NCI-H446 (cell line): ENCODE measurements around the gene KRTAP5-3.
A peak's percentile ranks its signal among the peaks of the same experiment; 100 is the strongest.

Experiments used
- DNase-seq, 2 experiments: peaks; one replicate each; lab custom pipeline; 2025; lab: John Stamatoyannopoulos, UW

KRTAP5-3 gene

DNA sequence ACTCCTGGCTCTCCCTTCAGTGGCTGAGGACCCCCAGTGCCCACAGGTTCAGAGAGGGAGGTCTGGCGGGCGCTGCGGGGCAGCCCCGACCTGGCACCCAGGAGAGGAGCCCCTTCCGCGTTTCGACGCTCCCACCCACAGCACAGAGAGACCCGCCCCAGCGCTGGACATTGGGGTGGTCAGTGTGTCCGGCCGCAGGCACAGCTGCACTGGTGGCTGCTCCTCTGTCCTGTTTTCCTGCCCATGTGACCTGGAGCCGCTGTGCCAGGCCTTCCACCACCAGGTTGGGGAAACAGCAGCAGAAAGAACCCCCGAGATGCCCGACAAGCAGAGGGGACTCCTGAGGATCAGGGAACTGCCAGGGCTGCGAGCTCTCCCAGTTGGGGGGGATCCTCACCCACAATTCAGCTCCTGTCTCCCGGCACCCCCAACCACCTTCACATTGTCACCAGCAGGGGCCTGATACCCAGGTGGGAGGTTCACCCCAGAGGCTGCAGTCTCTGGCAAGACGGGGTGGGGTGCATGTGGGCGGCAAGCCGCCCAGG, 35.0 kb upstream of the KRTAP5-3 start:
- DNase-seq = no peak

DNA sequence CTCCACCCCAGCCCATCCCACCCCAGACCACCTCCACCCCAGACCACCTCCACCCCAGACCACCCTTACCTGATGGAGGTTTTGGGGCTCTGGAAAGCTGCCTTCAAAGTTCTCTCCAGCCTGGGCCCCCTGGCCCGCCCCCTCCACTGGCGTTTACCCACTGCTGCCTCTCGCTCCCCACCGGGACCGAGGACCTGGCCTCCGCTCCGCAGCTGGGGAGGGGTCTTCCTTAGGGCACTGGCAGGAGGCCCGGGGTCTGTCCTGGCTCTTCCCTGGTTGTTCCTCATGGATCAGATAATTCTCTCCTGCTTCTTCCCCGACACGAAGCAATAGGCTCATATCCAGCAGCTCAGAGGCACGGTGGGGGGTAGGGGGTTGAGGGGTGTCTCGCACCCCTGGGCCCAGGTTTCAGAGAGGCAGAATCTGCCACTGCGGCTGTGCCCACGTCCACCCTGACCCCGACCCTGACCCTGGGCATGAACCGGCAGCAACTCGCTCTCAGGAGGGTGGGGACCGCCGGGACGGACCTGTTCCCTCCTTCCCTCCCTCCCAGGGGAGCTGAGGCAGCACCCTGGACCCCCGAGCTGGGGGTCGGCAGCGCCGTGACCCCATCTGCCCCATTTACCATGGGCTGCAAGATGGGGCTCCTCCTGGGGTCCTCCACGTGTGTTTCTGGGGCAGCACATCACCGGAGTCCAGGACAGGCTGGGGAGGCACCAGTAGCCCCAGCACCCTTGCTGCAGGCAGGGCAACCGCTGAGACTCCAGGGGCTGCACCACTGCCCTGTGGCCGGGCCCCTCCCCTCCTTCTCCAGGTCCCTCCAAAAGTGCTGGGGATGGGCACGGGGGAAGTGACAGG, 34.3 kb upstream of the KRTAP5-3 start:
- no peak for DNase-seq

DNA sequence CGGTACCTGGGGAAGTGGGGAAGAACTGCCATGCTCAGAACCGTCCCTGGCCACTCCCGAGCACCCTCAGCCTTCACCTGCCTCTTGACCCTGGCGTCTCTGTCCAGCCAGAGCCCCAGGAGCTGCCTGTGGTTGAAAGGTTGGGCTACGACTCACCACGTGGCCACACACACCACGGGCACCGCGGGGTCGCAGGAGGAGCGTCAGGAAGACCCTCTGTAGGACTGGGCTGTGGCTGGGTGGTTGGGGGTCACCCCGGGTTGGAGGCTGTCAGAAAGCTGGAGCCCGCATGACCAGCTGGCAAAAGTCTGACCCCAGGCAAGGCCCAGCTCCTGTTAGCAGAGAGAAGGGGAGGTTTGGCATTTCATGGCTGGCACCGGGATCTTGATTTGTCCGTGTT, 32.8 kb upstream of the KRTAP5-3 start:
- no peak for DNase-seq

DNA sequence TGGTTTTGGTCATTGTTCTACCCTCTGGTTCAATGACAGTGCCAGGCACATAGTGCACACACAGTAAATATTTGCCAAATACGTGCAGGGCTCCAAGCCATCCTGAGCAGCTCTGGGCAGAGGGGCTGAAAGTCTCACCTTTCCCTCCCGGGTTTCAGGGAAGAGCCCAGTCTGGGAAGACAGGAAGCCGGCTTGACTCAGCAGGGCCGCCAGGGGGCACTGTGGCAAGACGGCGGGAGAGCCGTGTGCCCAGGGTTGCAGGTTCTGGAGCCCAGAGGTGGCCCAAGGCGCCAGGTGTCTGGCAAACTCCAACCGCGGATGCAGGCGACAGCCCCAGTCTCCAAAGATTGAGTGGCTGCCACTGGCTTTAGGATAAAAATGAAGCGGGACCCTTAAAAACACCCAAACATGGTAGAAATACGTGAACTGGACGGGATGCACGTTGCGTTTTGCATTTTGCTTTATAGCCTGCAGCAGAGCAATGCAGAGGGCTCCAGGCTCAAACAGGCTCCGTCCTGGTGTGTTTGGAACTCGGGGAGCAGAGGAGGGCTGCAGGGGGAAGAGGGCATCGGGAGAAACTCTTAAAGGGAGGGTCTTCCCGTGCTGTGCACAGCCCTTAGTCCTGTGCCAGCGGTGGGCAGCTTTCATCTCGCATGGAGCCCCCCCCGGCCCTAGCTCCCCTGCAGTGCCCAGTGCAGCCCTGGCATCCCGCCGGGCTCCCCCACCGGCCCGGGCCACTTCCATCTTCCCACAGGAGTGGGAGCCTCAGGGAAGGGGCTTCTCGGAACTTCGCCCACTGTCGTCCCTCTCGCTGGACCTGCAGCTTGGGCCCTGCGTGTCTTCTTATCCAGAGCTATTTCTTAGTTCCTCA, 32.0 kb upstream of the KRTAP5-3 start:
- peak in 1 of 2 experiments; percentile 35 for DNase-seq

DNA sequence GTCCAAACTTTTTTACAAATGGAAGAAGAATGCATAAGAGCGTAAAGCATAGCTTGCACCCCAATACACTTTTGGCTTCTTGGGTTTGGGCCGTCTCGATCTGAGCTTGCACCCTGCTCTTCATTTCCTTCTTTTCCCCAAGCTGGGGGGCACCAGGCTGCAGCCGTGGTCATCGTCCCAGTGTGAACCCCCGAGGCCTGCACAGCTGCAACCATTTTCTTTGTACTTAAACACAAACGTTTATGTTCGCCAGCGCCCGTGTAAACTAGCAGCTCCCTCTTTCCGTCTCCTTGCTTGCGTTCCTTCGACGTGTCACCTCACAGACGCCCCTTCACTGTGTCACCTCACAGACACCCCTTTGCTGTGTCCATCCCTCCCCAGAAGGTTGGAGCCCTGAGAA, 31.4 kb upstream of the KRTAP5-3 start:
- DNase-seq = no peak

DNA sequence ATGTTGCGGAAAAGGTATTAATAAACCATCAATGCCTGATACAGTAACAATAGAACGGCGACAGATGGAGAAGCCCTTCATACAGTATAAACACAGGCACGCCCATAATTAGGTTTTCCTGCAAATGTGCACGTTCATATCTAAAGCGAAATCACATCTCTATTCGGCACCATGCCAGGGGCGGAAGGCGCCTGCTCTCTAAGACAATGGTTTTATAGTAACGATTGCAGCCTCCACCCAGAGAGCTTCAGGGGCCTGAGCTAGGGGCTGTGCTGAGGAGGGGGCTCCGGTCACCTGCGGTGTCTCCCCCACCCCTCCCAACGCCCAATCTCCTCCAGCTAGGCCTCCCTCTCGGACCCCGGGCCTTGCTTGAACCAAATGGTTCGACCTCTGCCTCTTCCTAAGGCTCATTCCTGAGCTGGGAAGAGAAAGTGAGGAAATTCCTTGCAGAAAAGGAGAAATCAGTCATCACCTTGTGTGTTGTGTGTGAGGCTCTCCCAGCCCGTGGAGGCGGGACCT, 30.9 kb upstream of the KRTAP5-3 start:
- DNase-seq = no peak

DNA sequence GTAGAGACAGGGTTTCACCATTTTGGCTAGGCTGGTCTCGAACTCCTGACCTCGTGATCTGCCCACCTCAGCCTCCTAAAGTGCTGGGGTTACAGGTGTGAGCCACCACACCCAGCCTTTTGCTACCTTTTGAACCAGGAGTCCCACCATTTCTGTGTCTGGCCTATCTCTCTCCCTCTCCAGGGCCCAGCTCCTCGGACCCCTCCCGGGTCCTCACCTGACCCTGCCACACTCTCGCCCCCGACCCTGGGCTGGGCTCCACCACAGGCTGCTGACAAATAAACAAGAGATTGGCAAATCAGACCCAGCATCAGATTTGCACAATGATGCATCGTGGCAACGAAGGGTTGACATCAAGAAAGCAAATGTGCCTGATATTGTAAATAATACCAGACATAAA, 30.1 kb upstream of the KRTAP5-3 start:
- DNase-seq = no peak

DNA sequence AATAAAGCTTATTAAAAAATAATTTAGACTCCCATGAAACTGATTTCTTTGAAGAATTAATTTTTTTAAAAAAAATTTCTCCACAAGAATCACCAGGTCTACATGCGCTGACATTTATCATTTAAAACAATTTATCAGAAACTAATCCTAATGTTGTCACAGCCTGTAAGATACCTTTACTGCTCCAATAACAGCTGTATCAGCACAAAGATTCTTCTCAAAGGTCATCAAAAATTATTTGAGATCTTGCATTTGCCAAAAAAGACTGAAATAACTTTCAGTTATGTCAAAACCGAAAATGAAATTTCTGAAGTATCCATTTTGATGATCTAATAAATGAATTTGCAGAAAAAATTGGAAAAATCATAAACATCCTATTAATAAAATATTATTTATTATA, 29.4 kb upstream of the KRTAP5-3 start:
- no peak for DNase-seq

DNA sequence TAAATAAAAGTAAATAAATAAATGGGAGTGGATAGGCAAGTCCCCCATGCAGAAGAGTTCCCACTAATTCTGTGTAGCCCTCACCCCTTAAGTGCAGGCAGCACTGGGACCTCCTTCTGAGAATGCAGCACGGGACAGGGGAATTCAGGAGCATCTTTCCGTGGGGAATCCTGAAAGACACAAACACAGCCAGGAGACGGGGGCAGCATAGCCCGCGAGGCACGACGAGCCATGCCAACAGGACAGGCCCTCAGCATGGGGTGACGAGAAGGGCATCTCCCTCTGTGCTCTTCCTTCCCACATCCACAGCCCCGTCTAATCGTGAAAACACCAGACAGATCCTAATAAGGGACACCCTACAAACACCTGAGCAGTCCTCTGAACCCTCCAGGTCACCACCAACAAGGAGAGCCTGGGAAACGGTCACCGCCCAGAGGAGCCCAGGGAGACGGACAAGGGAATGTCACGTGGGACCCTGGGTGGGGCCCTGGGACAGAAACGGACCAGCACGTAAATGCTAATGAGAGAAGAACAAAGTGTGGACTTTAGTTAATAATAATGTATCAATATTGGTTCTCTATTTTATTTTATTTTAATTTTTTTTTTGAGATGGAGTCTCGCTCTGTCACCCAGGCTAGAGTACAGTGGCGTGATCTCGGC, 28.2 kb upstream of the KRTAP5-3 start:
- DNase-seq = no peak

DNA sequence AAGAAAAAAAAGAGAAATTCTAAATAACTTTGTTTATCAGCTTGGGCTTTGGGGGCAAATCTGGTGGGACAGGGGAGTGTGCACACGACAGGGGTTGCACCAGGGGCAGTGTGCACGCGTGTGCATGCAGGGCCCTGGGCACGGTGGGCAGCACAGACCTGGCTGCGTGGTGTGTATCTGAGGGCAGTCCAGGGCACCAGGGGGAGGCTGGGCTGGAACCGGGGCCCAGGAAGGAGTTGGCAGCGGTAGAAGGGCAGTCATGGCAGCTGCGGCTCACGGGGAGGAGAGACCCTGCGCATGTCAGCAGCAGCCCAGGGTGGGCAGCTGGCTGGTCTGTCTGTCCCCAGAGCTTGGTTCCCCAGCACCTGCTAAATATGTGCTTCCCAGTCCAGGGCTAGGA, 25.6 kb upstream of the KRTAP5-3 start:
- DNase-seq = no peak

DNA sequence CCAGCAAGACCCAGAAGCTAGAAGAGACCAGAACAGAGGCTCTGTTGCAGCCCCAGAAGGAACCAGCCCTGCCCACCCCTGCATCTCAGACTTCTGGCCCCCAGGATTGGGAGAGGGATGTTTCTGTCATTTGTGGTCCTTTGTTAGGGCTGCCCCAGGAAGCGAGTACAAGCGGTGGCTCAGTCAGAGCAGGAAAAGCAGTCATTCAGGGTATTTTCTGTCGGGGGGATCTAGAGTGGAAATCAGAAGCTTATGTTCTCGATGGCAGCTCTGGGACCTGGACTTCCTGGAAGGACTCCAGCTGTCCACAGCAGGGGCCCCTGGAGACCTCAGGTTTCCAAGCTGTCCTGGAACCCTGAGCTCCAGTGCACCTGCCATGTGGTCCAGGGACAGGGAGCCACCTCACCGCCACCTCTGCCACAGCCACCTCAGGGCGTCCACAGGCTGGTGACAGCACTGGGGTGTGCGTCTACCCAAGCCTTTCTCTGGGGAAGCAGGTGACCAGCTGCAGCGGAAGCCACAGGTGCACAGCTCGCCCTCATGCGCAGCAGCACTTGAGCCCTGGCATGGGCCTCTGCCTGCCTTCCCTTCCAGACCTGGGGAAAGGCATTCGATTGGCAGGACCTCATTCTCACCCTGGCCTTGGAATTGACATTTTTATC, 23.9 kb upstream of the KRTAP5-3 start:
- no peak for DNase-seq

DNA sequence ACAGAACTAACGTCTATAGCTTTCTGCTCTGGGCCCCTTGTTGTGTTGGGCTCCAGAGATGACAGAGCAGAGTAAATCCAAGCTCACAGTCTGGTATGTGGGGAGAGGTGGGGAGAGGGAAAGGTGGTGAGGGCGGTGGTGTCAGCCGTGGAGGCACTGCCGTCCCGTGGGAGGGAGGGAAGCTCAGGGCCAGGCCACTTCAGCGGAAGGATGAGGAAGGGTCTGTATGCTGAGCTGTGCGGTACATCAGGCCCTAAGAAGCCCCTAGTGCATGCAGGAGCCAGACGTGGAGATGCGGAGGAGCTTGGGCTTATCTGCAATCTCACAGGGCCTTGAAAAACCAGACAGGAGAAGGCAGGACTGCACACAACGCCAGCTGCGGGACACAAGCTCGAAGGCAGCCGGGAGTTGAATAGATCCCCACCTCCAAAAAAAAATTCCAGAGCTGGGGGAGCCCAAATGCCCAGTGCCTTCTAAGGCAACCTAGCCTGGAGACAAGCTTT, 22.9 kb upstream of the KRTAP5-3 start:
- DNase-seq = no peak

DNA sequence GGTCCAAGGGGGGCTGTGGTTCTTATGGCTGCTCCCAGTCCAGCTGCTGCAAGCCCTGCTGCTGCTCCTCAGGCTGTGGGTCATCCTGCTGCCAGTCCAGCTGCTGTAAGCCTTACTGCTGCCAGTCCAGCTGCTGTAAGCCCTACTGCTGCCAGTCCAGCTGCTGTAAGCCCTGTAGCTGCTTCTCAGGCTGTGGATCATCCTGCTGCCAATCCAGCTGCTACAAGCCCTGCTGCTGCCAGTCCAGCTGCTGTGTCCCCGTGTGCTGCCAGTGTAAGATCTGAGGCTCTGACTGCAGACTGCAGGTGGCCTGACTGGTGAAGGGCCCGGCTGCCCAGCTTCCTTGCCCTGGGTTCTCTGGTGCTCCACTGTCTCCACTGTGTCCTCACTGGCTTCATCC, 22.0 kb upstream of the KRTAP5-3 start:
- DNase-seq = no peak

DNA sequence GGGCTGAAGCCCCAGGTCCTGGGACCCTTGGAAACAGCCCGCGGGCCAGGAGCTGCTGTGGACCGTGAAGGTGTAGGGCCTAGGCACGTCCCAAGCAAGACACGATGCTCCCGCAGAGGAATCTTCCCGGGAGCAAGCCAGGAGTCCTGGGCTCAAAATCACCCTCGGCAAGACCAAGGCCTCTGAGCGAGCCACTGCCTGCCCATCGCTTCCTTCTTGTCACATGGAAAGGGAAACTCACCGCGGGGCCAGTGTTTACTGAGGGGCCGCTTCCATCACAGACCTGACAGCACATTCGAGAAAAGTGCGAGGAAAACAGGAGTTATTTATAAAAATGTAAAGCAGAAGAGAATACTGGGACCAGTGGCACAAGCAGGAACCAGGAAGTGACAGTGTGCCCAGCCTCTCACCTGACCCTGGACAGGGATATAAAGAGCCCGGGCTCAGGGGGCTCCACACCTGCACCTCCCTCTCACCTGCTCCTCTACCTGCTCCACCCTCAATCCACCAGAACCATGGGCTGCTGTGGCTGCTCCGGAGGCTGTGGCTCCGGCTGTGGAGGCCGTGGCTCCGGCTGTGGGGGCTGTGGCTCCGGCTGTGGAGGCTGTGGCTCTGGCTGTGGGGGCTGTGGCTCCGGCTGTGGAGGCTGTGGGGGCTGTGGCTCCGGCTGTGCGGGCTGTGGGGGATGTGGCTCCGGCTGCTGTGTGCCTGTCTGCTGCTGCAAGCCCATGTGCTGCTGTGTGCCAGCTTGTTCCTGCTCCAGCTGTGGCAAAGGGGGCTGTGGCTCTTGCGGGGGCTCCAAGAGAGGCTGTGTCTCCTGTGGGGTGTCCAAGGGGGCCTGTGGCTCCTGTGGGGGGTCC, 21.3 kb upstream of the KRTAP5-3 start, which contains the start of gene KRTAP5-5:
TSS of gene KRTAP5-5 (plus strand) at position 450 of the 860 bp plus-strand sequence. CDS start at position 516, 66 bp downstream.
- no peak for DNase-seq

DNA sequence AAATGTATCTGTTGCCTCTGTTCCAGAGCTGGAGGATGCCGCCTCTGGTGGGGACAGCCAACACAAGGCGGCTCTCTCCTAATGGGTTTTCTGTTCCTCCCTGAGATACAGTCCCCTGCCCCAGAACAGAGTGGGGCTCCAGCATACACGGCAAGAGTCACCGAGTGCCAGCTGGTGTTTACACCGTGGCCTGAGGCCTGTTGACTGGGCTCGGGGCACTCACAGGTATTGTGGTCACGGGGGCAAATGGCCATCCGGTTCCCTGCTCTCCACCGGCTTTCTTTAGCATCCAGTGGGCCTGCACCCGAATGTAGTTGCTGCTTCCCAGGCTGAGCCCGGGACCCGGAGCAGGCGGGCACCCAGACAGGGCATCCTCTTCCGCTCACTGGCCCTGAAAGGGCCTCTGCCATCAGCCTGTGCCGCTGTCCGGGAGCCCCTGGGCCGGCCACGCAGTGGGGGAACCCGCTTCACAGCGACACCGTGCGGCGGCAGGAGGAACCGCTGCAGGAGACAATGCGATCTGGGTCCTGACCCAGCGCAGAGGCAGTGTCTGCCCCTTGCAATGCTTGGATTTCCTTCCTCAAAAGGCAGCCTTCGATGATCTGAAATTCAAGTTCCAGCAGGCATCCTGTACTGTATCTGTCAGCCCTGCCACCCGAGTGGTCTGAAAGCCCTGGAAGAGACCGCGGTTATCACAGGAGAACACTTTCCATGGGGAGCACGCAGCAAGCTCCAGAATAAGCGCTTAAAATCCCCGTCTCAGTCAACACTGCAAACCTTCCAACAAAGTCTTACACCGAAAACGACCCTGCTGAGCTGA, 20.5 kb upstream of the KRTAP5-3 start:
- peak in 1 of 2 experiments; percentile 38 for DNase-seq

DNA sequence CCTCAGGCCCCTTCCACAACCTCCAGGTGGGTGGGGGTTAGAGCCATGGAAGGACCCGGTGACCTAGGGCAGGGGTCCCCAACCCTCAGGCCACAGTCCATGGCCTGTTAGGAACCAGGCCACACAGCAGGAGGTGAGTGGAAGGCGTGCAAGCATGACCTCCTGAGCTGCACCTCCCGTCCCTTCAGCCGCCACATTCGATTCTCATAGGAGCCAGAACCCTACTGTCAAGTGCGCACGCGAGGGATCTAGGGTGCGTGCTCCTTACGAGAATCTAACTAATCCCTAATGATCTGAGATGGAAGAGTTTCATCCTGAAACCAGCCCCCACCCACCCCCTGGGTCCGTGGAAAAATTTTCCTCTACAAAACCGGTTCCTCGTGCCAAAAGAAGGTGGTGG, 17.3 kb upstream of the KRTAP5-3 start:
- DNase-seq = no peak

DNA sequence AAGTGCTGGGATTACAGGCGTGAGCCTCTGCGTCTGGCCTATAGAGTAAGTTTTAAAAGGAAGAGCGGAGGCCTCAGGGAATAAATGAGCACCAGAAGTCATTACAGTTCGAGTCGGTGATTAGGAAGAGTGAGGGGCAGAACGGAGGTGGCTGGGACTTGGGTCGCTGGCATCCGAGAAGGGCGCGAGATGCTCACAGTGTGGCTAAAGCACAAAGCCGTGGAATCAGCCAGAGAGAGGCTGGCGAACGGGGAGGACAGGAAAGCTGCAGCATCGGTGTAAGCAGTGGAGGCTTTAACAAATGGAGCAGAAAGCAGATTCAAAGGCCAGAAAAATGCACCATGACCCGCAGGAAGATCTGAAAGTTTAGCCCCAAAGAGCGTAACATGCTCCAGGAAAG, 16.4 kb upstream of the KRTAP5-3 start:
- DNase-seq = no peak

DNA sequence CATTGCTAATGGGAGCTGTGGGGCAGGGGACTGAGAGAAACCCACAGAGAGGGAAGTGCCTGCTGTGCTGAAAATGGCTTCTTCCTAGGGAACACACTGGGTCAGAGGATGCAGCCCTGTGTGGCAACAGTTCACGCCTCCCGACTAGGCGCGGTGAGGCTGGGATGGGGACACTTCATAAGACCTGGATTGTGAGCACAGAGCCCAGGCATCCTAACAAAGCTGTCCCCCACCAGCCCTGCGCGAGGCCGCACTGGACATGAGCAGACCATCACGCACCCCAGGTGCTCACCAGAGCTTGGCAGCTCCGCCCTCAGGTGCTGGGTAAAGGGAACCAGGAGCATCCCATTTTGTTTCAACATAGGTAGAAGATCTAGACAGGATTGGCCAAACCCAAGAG, 15.5 kb upstream of the KRTAP5-3 start:
- DNase-seq = no peak

DNA sequence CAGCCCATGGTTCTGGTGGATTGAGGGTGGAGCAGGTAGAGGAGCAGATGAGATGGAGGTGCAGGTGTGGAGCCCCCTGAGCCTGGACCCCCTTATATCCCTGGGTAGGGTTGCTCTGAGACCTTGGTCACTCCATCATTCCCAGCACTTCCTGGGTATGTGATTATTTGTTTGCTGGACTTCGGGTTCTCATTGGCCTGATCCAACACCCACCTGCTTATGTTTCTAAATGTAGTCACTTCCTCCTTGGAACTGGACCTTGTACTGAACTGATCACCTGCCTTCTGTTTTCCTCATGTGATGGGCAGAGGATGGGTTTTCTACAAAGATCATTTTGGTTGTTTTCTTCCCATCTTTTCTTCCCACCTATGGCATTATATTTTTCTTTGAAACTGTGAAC, 13.8 kb upstream of the KRTAP5-3 start, which contains the start of gene KRTAP5-4:
TSS of gene KRTAP5-4 (minus strand) at position 53 of the 400 bp plus-strand sequence. CDS start at position 8, 45 bp downstream.
- no peak for DNase-seq
